NOMO-1 treated with dmso at 0.1 percent for 144 hours (cell line): ENCODE results near the gene PPP1R37.

Source experiments
- DNase-seq: peaks from one replicate; lab custom pipeline; 2025; ENCODE audit not compliant: unreplicated experiment; lab: John Stamatoyannopoulos, UW

Gene PPP1R37

GRCh38 chr19:45189971-45190370 lies 97.0 kb downstream of the PPP1R37 start:
- DNase-seq, result no peak

DNA sequence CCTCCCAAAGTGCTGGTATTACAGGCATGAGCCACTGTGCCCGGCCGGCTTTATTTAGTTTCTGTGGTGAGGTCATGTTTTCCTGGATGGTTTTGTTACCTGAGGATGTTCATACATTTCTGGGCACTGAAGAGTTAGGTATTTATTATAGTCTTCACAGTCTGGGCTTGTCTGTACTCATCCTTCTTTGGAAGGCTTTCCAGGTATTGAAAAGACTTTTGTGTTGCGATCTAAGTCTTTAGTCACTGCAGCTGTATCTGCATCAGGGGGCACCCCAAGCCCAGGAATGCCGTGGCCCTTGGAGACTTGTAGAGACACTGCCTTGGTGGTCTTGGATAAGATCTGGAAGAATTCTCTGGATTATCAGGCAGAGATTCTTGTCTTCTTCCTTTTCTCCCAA lies 98.4 kb downstream of the PPP1R37 start:
- DNase-seq, result no peak

- no peak for DNase-seq
Measured at GRCh38 chr19:45195764-45196163, 102.8 kb downstream of the PPP1R37 start.
